DND-41 (cell line): ENCODE measurements around the gene TRAK1.

ENCODE experiments used
- ATAC-seq: fragments of 200-7000 bp; cut with Tn5 transposase; 3 replicates; pipeline ENCODE4 v1.9.1; 2021; ENCODE audit warnings: low read depth; ENCODE audit not compliant: insufficient read depth
- DNase-seq: peaks from one replicate; pipeline ENCODE4 v3.0.0-alpha.2; 2020
- H2AFZ ChIP-seq: 2 replicates; pipeline ENCODE4 v1.6.0; 2012; ENCODE audit warnings: low read depth, low read length
- H3K27ac ChIP-seq: 2 replicates; pipeline ENCODE4 v1.5.1; 2012; ENCODE audit warnings: low read length, inconsistent platforms
- H3K27me3 ChIP-seq: fragments of 200-600 bp; sonication (generic); 2 replicates; pipeline ENCODE4 v1.6.0; 2012; ENCODE audit warnings: low read length, mild to moderate bottlenecking, inconsistent platforms; ENCODE audit not compliant: insufficient read depth, poor library complexity
- H3K36me3 ChIP-seq: 2 replicates; pipeline ENCODE4 v1.5.1; 2012; ENCODE audit warnings: low read length, inconsistent platforms; ENCODE audit not compliant: insufficient read depth
- H3K4me1 ChIP-seq: 2 replicates; pipeline ENCODE4 v1.5.1; 2012; ENCODE audit warnings: mild to moderate bottlenecking, low read length; ENCODE audit not compliant: insufficient read depth
- H3K4me2 ChIP-seq: 2 replicates; pipeline ENCODE4 v1.6.0; 2012; ENCODE audit warnings: mild to moderate bottlenecking, moderate library complexity, low read length, inconsistent platforms; ENCODE audit not compliant: insufficient read depth
- H3K4me3 ChIP-seq, 2 experiments: fragments of 200-600 bp in 1 of 2; shearing (Covaris generic) in 1 of 2; 2 replicates each; pipeline ENCODE4 v1.5.1; 2012 to 2016; ENCODE audit warnings: inconsistent platforms in 2 of 2, low read length in 2 of 2, mild to moderate bottlenecking in 2 of 2, low read depth in 1 of 2, moderate library complexity in 1 of 2
- H3K79me2 ChIP-seq: 2 replicates; pipeline ENCODE4 v1.6.0; 2012; ENCODE audit warnings: low read length, inconsistent platforms; ENCODE audit not compliant: insufficient read depth
- H3K9ac ChIP-seq: 2 replicates; pipeline ENCODE4 v1.6.0; 2012; ENCODE audit warnings: low read depth, mild to moderate bottlenecking, inconsistent platforms, low read length, moderate library complexity
- H3K9me3 ChIP-seq: 2 replicates; pipeline ENCODE4 v1.5.1; 2012; ENCODE audit warnings: low read length, moderate library complexity, mild to moderate bottlenecking, inconsistent platforms; ENCODE audit not compliant: insufficient read depth, severe bottlenecking
- H4K20me1 ChIP-seq: 2 replicates; pipeline ENCODE4 v1.6.0; 2012; ENCODE audit warnings: low read length; ENCODE audit not compliant: insufficient read depth
- CTCF ChIP-seq: IDR thresholded peaks from 2 replicates; pipeline ENCODE4 v1.5.1; 2012; ENCODE audit warnings: borderline replicate concordance, low read length, moderate library complexity, mild to moderate bottlenecking; ENCODE audit not compliant: poor library complexity, severe bottlenecking; ENCODE audit errors: extremely low read depth
- EZH2 ChIP-seq: IDR thresholded peaks from 3 replicates; pipeline ENCODE4 v1.6.1; 2012; ENCODE audit warnings: borderline replicate concordance, low read depth, mild to moderate bottlenecking, moderate library complexity, low read length, inconsistent platforms; ENCODE audit not compliant: severe bottlenecking

Gene TRAK1

GRCh38 chr3:42175386-42176240 is 84.5 kb downstream of the TRAK1 start:
- no peak overlapping the region for H3K4me3 ChIP-seq
- no peak overlapping the region for H3K4me2 ChIP-seq
- H3K27ac ChIP-seq = no peak overlapping the region
- H2AFZ ChIP-seq = no peak overlapping the region
- TF ChIP-seq CTCF (no peak), EZH2 (no peak)
- peaks cover 32% of the 10 kb centered on the region for H3K4me1 ChIP-seq
- H3K27me3 ChIP-seq = no peaks in the 10 kb centered on the region
- peaks cover 15% of the 10 kb centered on the region for H3K79me2 ChIP-seq
- H3K9ac ChIP-seq = no peak overlapping the region
- H4K20me1 ChIP-seq = no peaks in the 10 kb centered on the region
- no peaks in the 10 kb centered on the region for H3K9me3 ChIP-seq
- ATAC-seq = no peak
- peaks cover 7% of the 10 kb centered on the region; the same call in 1 of the 2 replicates for H3K36me3 ChIP-seq
- DNase-seq = no peak

GRCh38 chr3:42176242-42177034 is 85.3 kb downstream of the TRAK1 start:
- no peak for ATAC-seq
- no peak overlapping the region for H3K9ac ChIP-seq
- H3K27ac ChIP-seq = no peak overlapping the region
- DNase-seq = no peak
- H3K79me2 ChIP-seq = peaks cover 15% of the 10 kb centered on the region
- peaks cover 7% of the 10 kb centered on the region; the same call in 1 of the 2 replicates for H3K36me3 ChIP-seq
- H2AFZ ChIP-seq = no peak overlapping the region
- no peak overlapping the region for H3K4me2 ChIP-seq
- no peak overlapping the region for H3K4me3 ChIP-seq
- H3K27me3 ChIP-seq = no peaks in the 10 kb centered on the region
- H4K20me1 ChIP-seq = no peaks in the 10 kb centered on the region
- H3K9me3 ChIP-seq = no peaks in the 10 kb centered on the region
- H3K4me1 ChIP-seq = peaks cover 30% of the 10 kb centered on the region
- TF ChIP-seq CTCF (no peak), EZH2 (no peak)

GRCh38 chr3:42177068-42177800 is 86.1 kb downstream of the TRAK1 start:
- no peak overlapping the region for H3K27ac ChIP-seq
- H2AFZ ChIP-seq = no peak overlapping the region
- DNase-seq (no peak), ATAC-seq (no peak)
- no peak overlapping the region for H3K9ac ChIP-seq
- H3K27me3 ChIP-seq = no peaks in the 10 kb centered on the region
- H4K20me1 ChIP-seq = no peaks in the 10 kb centered on the region
- H3K79me2 ChIP-seq = peaks cover 15% of the 10 kb centered on the region
- H3K4me3 ChIP-seq = no peak overlapping the region
- H3K4me2 ChIP-seq = no peak overlapping the region
- H3K9me3 ChIP-seq = no peaks in the 10 kb centered on the region
- H3K4me1 ChIP-seq = peaks cover 22% of the 10 kb centered on the region
- peaks cover 7% of the 10 kb centered on the region; the same call in 1 of the 2 replicates for H3K36me3 ChIP-seq
- no peak for TF ChIP-seq EZH2
- no peak for TF ChIP-seq CTCF
